Measurements from ENCODE around the gene ZCCHC14. TPM values are rescaled to one million over a fixed set of nuclear protein-coding genes. Genes with fewer than 3 reads are reported as not detected.
A peak's percentile ranks its signal among the peaks of the same experiment; 100 is the strongest.

The ZCCHC14 gene
- total RNA-seq, 1 experiment from 2014 or later = 27.7 TPM

DNA sequence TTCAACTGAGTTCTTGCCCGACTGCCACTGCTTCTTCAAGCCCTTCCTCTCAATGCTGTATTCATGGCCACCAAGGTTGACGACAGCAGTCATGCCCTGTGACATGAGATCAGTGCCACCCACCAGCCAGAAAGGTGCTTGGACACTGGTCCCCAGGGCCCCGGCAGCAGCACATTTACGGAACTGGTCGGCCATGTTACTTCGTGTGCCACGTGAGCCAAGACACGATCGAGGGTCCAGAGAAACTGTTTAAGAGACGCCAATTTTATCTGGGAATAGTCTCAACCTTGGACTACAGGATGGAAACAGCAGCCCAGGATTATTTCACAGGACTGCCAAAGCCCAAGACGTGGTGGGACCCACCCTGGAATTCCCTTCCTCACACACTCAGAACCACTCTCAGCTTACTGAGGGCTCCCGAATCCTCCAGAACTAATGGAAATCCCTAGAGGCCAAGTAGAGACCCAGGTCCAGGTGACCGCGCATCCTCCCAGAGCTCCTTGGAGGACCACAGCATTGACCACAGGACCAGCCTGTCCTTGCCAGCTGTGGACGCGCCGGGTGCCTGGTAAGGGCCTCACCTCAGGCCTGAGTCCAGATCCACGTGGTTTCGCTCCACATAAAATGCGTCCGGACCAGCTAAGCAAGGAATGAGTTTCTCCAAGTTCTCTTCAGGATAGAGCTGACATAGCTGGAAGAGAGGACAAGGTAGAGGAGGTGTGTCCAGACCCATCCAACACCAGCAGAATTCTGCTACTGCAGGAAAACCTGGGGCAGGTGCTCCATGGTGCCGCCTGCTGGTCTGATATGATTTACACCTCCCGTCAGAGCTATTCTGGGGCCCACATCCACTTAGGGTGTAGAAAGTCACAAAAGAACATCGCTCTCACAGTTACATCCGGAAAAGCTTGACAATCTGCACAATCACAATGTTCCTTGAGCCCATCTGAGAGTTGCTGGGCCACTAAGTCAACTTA, 72.5 kb downstream of the ZCCHC14 start:
- H3K79me1 ChIP-seq (ENCODE audit: insufficient read depth, low read depth, low read length, poor library complexity, severe bottlenecking) = no peaks in the 10 kb centered on the region
- H3K79me2 ChIP-seq (ENCODE audit: insufficient read depth, low read length) = no peaks in the 10 kb centered on the region
- H3K4me1 Mint-ChIP-seq = peaks cover 25 to 34% of the 10 kb centered on the region in 2 experiments
- H3K4ac ChIP-seq (ENCODE audit: low read depth, low read length) = no peak overlapping the region
- H2BK12ac ChIP-seq (ENCODE audit: insufficient read length, low read depth, low read length) = no peak overlapping the region
- no peak overlapping the region for H3K18ac ChIP-seq (ENCODE audit: insufficient read length, low read depth, low read length)
- H3K36me3 Mint-ChIP-seq (ENCODE audit: insufficient read depth in 1 of 3, low read depth in 3 of 3) = peaks cover 25 to 66% (median 58%) of the 10 kb centered on the region in 3 experiments
- H4K91ac ChIP-seq (ENCODE audit: insufficient read length, low read depth, low read length) = no peak overlapping the region
- no peaks in the 10 kb centered on the region for H3K4me1 ChIP-seq (ENCODE audit: insufficient read depth, low read length)
- no peak overlapping the region for H4K8ac ChIP-seq (replicated peaks; ENCODE audit: insufficient read length, low read depth, low read length)
- no peak for DNase-seq
- no peaks in the 10 kb centered on the region for H3K23me2 ChIP-seq (ENCODE audit: insufficient read length, low read depth, low read length, poor library complexity, severe bottlenecking)
- no peak overlapping the region for H4K5ac ChIP-seq (ENCODE audit: insufficient read length, low read depth, low read length)
- no peaks in the 10 kb centered on the region for H3K9me3 ChIP-seq (ENCODE audit: control insufficient read depth, low read depth, low read length)
- no peak overlapping the region for H3K27ac ChIP-seq (ENCODE audit: insufficient read length, low read depth, low read length)
- no peak overlapping the region for H3K23ac ChIP-seq (ENCODE audit: insufficient read length, low read depth, low read length)
- H2BK120ac ChIP-seq (ENCODE audit: low read depth, low read length, poor library complexity, severe bottlenecking) = no peak overlapping the region
- no peak overlapping the region for H2BK5ac ChIP-seq (ENCODE audit: insufficient read length, low read length)
- no peak overlapping the region for H2BK20ac ChIP-seq (ENCODE audit: low read depth, low read length, poor library complexity, severe bottlenecking)
- no peak overlapping the region for H2AK5ac ChIP-seq (ENCODE audit: insufficient read length, low read length)
- H3K27me3 ChIP-seq (ENCODE audit: insufficient read depth, low read length) = no peaks in the 10 kb centered on the region
- no peak overlapping the region for H3K9ac ChIP-seq (ENCODE audit: extremely low read depth, insufficient read length, low read length)
- H2AFZ ChIP-seq (ENCODE audit: low read length) = no peak overlapping the region
- no peaks in the 10 kb centered on the region for H3K27me3 Mint-ChIP-seq (ENCODE audit: low read depth)
- peaks cover 2% of the 10 kb centered on the region for H4K20me1 ChIP-seq (ENCODE audit: control insufficient read depth, insufficient read depth, insufficient read length)
- no CpG with 5 or more reads among the region's 25 CpGs for WGBS (ENCODE audit: extremely low coverage, insufficient read length, low lambda C conversion rate)
- no peak overlapping the region for H3K4me3 Mint-ChIP-seq
- no peak overlapping the region for H3K4me2 ChIP-seq (ENCODE audit: insufficient read depth, insufficient read length, low read length)
- H3K14ac ChIP-seq (ENCODE audit: insufficient read depth, low read length) = no peak overlapping the region
- H3K27ac Mint-ChIP-seq = peak overlapping the region in 1 of 3 experiments; percentile 75; a peak in 3 of 7 replicates
- H3K9me3 Mint-ChIP-seq = no peaks in the 10 kb centered on the region; a peak in 1 of 5 replicates
- H3T11ph ChIP-seq (ENCODE audit: low read length) = no peak overlapping the region
- no peak overlapping the region for H3K56ac ChIP-seq (ENCODE audit: insufficient read length, low read depth, low read length)
- TF ChIP-seq, protein P1, sequence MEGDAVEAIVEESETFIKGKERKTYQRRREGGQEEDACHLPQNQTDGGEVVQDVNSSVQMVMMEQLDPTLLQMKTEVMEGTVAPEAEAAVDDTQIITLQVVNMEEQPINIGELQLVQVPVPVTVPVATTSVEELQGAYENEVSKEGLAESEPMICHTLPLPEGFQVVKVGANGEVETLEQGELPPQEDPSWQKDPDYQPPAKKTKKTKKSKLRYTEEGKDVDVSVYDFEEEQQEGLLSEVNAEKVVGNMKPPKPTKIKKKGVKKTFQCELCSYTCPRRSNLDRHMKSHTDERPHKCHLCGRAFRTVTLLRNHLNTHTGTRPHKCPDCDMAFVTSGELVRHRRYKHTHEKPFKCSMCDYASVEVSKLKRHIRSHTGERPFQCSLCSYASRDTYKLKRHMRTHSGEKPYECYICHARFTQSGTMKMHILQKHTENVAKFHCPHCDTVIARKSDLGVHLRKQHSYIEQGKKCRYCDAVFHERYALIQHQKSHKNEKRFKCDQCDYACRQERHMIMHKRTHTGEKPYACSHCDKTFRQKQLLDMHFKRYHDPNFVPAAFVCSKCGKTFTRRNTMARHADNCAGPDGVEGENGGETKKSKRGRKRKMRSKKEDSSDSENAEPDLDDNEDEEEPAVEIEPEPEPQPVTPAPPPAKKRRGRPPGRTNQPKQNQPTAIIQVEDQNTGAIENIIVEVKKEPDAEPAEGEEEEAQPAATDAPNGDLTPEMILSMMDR (conservative IDR thresholded peaks at IDR 0.05) = peak; percentile 62
- H2BK15ac ChIP-seq (ENCODE audit: low read depth, low read length) = no peak overlapping the region
